Left renal pelvis (tissue), 4 donors: ENCODE measurements around the gene PSMF1. TPM values are rescaled to one million over a fixed set of nuclear protein-coding genes. Genes with fewer than 3 reads are reported as not detected.

Experiments used
- DNase-seq, 4 donors: peaks; one replicate each; pipeline ENCODE4 v3.0.0-alpha.2; 2013; ENCODE audit warnings: low read depth in 4 of 4, low spot score in 3 of 4
- polyA plus RNA-seq, 4 donors: library from polyadenylated mRNA; unstranded; fragments of 120-200 nt; gene quantifications; one replicate each; pipeline ENCODE4 v1.2.1, GENCODE V29; 2013; ENCODE audit not compliant: insufficient read length in 4 of 4

Gene PSMF1
- polyA plus RNA-seq, 4 donors = 117 to 143 (median 133) TPM

GRCh38 chr20:1187605-1188171 is 69.3 kb downstream of the PSMF1 start:
- no peak for DNase-seq

GRCh38 chr20:1188347-1188746 is 69.9 kb downstream of the PSMF1 start:
- DNase-seq = no peak

- no peak for DNase-seq
Observed at GRCh38 chr20:1189827-1190226, 71.4 kb downstream of the PSMF1 start.

- DNase-seq = no peak
Observed at GRCh38 chr20:1190847-1191246, 72.4 kb downstream of the PSMF1 start.

GRCh38 chr20:1191299-1191698 is 72.9 kb downstream of the PSMF1 start:
- DNase-seq = no peak

GRCh38 chr20:1195226-1195625 is 76.8 kb downstream of the PSMF1 start:
- DNase-seq = no peak

- DNase-seq = no peak
Observed at GRCh38 chr20:1196634-1197033, 78.2 kb downstream of the PSMF1 start.

GRCh38 chr20:1197801-1198200 is 79.4 kb downstream of the PSMF1 start:
- DNase-seq = no peak

GRCh38 chr20:1198751-1199150 is 80.3 kb downstream of the PSMF1 start:
- DNase-seq = no peak

- no peak for DNase-seq
Observed at GRCh38 chr20:1199212-1199873, 80.9 kb downstream of the PSMF1 start.

- DNase-seq = no peak
Observed at GRCh38 chr20:1199964-1200363, 81.6 kb downstream of the PSMF1 start.

GRCh38 chr20:1202762-1203504 is 84.5 kb downstream of the PSMF1 start, which contains the start of gene C20orf202:
Gene C20orf202, plus strand, starts transcription at chr20:1203454. Its CDS starts 132 bp downstream, at chr20:1203586.
- no peak for DNase-seq

GRCh38 chr20:1203630-1204029 is 85.2 kb downstream of the PSMF1 start:
- no peak for DNase-seq

- DNase-seq = no peak
Observed at GRCh38 chr20:1204113-1204512, 85.7 kb downstream of the PSMF1 start.

- no peak for DNase-seq
Observed at GRCh38 chr20:1204576-1204975, 86.2 kb downstream of the PSMF1 start.

GRCh38 chr20:1205802-1206201 is 87.4 kb downstream of the PSMF1 start:
- DNase-seq = no peak

- DNase-seq = no peak
Observed at GRCh38 chr20:1206366-1207148, 88.2 kb downstream of the PSMF1 start.

- DNase-seq = no peak
Observed at GRCh38 chr20:1207293-1207878, 89.0 kb downstream of the PSMF1 start.

GRCh38 chr20:1209447-1210387 is 91.3 kb downstream of the PSMF1 start:
- no peak for DNase-seq

- DNase-seq = no peak
Observed at GRCh38 chr20:1210501-1210900, 92.1 kb downstream of the PSMF1 start.
